ENCODE results near the gene DNAH12.

DNA sequence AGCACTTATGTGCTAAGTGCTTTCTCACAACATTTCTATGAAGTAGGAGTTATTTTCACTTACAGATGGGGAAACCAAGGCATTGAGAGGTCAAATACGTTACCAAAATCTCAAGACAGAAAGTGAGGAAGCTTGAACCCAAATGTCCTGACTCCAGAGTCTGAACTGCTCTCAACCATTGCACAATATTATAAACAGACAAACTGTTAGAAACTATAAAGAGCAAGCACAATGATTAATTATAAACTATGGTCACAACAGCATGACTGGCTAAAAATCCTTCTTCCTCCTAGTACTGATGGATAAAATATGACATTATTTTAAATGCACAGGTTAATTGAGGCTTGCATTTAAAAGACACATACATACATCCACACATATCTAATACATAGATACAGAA lies 173.8 kb downstream of the DNAH12 start:
- TF ChIP-seq POLR2A (IDR thresholded peaks at IDR 0.05; ENCODE audit: low read length) (no peak), GATA1 (IDR thresholded peaks at IDR 0.05; ENCODE audit: low read depth, low read length) (no peak)
